ENCODE data around the gene SATB2. TPM values are rescaled to one million over a fixed set of nuclear protein-coding genes. Genes with fewer than 3 reads are reported as not detected.

Gene SATB2
- total RNA-seq, 4 donors from 2014 or later = 2.6 to 3.7 (median 3.3) TPM

GRCh38 chr2:199460846-199461710 lies 3.3 kb upstream of the SATB2 start:
- H3K4me3 ChIP-seq (ENCODE audit: low read depth, poor library complexity, severe bottlenecking) = no peak overlapping the region
- TF ChIP-seq POLR2A (IDR thresholded peaks at IDR 0.05) (no peak), CTCF (IDR thresholded peaks at IDR 0.05) (no peak)
- intact Hi-C loops (cut with DNase I; ENCODE audit: low total_unique reads) = no loop called here
- DNase-seq (ENCODE audit: low spot score in 2 of 2) = no peak
- WGBS, 2 donors = 36 to 46% methylated on average over 13 of the region's 13 CpGs

GRCh38 chr2:199460101-199460671 lies 2.4 kb upstream of the SATB2 start:
- TF ChIP-seq CTCF (IDR thresholded peaks at IDR 0.05) (no peak), POLR2A (IDR thresholded peaks at IDR 0.05) (no peak)
- intact Hi-C loops (cut with DNase I; ENCODE audit: low total_unique reads) = no loop called here
- DNase-seq (ENCODE audit: low spot score in 2 of 2) = no peak
- WGBS, 2 donors = 8 to 12% methylated on average over 14 of the region's 14 CpGs
- H3K4me3 ChIP-seq (ENCODE audit: low read depth, poor library complexity, severe bottlenecking) = peak overlapping the region; percentile 92

GRCh38 chr2:199459286-199460100 lies 1.8 kb upstream of the SATB2 start:
- H3K4me3 ChIP-seq (ENCODE audit: low read depth, poor library complexity, severe bottlenecking) = peak overlapping the region; percentile 92
- DNase-seq (ENCODE audit: low spot score in 2 of 2) = peak; percentile 83 to 97
- 0% methylated on average over 32 to 63 of the region's 70 CpGs for WGBS, 2 donors
- no peak for TF ChIP-seq POLR2A (IDR thresholded peaks at IDR 0.05)
- no peak for TF ChIP-seq CTCF (IDR thresholded peaks at IDR 0.05)
- intact Hi-C loops (cut with DNase I; ENCODE audit: low total_unique reads) = no loop called here

- DNase-seq (ENCODE audit: low spot score in 2 of 2) = peak in 1 of 2 donors; percentile 88
- no peak for TF ChIP-seq CTCF (IDR thresholded peaks at IDR 0.05)
- no peak for TF ChIP-seq POLR2A (IDR thresholded peaks at IDR 0.05)
- H3K4me3 ChIP-seq (ENCODE audit: low read depth, poor library complexity, severe bottlenecking) = peak overlapping the region; percentile 92
- intact Hi-C loops (cut with DNase I; ENCODE audit: low total_unique reads) = no loop called here
- WGBS, 2 donors = 0% methylated on average over 10 to 16 of the region's 56 CpGs
Measured at GRCh38 chr2:199458806-199459285, 1.1 kb upstream of the SATB2 start.

- intact Hi-C loops (cut with DNase I; ENCODE audit: low total_unique reads) = no loop called here
- TF ChIP-seq POLR2A (IDR thresholded peaks at IDR 0.05) (no peak), CTCF (IDR thresholded peaks at IDR 0.05) (no peak)
- peak in 1 of 2 donors; percentile 88 for DNase-seq (ENCODE audit: low spot score in 2 of 2)
- H3K4me3 ChIP-seq (ENCODE audit: low read depth, poor library complexity, severe bottlenecking) = peak overlapping the region; percentile 92
- 0% methylated on average over 39 to 55 of the region's 75 CpGs for WGBS, 2 donors
Measured at GRCh38 chr2:199458009-199458805, 468 bp upstream of the SATB2 start.

Measured in lower leg skin (tissue), 4 donors.